GM13976 (cell line): ENCODE measurements around the gene SOX6.

Experiments used
- DNase-seq: peaks from one replicate; pipeline ENCODE4 v3.0.0; 2012; ENCODE audit warnings: low spot score
- in situ Hi-C: fragments of 300-500 bp; cut with MboI; formaldehyde crosslinking; loops from one replicate; pipeline ENCODE4 v1.12.0; 2022; ENCODE audit warnings: low sequenced_read_pairs, mixed read lengths, inconsistent platforms; ENCODE audit not compliant: unreplicated experiment
- TF ChIP-seq, protein P1 (sequence below): IDR thresholded peaks from 2 replicates; pipeline ENCODE4 v1.5.1; 2012; ENCODE audit warnings: borderline replicate concordance, mild to moderate bottlenecking; ENCODE audit not compliant: insufficient read depth; ENCODE audit errors: extremely low read depth, missing control alignments, control extremely low read depth

SOX6 gene

DNA sequence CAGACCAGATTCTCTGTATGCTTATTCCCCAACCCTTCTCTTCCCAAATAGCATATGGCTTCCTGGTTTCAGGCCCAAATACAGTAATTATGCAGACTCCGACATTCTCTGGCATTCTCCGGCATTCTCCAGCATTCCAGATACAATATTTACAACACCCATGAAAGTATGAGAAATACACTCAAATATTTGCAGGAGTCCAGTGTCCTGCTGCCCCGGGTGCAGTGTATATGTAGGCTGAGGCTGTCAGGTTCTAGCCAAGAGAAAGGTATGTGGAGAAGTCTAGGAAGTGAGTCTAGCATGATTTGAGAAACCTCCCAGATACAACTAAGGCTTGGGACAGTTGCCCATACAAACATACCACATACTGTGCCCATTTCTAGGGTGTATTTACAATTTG, 160.7 kb downstream of the SOX6 start:
- in situ Hi-C loops, result no loop called here
- no peak for DNase-seq
- TF ChIP-seq, protein P1, sequence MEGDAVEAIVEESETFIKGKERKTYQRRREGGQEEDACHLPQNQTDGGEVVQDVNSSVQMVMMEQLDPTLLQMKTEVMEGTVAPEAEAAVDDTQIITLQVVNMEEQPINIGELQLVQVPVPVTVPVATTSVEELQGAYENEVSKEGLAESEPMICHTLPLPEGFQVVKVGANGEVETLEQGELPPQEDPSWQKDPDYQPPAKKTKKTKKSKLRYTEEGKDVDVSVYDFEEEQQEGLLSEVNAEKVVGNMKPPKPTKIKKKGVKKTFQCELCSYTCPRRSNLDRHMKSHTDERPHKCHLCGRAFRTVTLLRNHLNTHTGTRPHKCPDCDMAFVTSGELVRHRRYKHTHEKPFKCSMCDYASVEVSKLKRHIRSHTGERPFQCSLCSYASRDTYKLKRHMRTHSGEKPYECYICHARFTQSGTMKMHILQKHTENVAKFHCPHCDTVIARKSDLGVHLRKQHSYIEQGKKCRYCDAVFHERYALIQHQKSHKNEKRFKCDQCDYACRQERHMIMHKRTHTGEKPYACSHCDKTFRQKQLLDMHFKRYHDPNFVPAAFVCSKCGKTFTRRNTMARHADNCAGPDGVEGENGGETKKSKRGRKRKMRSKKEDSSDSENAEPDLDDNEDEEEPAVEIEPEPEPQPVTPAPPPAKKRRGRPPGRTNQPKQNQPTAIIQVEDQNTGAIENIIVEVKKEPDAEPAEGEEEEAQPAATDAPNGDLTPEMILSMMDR, result no peak

DNA sequence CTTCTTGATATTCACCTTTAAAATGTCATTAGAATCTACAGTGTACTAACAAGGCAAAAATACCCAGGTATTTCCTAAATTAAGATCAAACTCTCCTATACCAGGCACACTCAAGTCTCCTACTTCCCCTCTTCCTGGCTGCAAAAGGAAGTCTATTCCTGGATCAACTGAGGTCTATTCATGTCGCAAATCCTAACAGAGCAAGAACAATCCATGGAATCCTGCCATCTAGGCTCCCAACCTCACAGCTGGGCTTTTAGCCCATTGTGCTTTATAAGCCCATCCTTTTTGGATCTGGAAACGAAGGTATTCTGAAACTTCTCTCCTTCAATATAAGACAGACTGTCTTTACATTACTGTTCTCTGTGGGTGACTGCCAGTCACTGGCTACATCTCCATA, 161.8 kb downstream of the SOX6 start:
- TF ChIP-seq, protein P1, result no peak
- in situ Hi-C loops, result no loop called here
- no peak for DNase-seq

DNA sequence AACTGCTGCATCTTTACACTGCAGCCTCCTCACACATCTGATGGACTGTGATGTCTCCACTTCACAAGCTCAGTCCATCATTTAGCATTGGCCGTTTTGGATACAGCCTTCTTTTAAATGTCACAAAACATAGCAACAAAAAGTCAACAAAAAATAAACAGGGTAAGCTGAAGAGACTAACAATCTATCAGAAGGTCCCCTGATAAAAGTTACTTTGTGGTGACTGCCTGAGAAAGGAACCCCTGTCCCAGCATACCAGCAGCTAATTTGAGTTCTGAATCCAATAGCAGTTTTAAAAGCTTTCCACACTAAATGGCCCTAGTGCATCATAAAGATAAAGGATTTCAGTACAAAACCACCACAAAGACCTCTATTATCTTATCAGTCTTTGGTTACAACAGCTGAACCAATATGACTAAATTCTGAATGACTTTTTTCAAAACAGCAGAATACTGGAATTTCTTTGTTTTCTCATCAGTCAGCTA, 162.4 kb downstream of the SOX6 start:
- TF ChIP-seq, protein P1, result no peak
- in situ Hi-C loops, result no loop called here
- no peak for DNase-seq

DNA sequence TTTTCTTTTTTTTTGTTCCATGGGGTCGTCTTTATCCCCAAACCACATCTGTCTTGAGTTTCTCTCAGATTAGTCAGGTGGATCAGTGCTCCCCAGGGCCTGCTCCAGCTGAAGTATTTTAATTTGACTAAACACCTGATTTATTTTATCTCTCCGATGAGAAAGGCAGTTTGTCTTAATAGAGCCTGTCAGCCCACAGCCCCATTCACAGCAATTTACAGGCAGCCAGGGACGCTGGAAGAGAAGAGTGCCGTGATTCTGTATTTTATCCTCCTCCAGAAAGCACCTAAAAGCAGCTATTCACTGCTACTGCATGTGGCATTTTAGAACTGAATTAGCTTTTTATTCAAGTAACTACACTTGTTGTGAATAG, 164.5 kb downstream of the SOX6 start:
- in situ Hi-C loops, result no loop called here
- TF ChIP-seq, protein P1, result no peak
- no peak for DNase-seq

DNA sequence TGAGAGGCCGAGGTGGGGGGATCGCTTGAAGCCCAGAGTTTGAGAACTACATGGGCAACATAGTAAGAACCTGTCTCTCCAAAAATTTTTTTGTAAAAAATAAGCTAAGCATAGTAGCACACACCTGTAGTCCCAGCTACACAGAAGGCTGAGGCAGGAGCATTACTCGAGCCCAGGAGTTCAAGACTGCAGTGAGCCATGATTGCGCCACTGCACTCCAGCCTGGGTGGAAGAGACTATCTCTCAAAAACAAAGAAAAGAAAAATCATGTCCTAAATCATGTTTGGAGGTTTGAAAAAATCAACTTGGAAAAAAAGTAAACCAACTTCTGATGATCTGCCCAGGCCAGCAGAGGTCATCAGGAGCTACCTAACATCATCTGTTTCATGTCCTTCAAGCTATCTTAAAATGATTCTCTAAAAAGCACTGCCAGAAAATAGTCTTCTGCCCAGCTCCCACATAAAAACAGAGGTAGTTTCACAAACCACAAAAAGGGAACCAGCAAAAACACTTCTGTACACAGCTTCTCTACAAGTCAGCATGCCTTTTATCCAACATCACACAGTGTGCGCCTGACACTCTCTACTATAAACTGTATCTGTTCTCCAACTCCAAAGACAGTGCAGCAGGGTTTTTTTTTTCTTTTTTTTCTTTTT, 165.0 kb downstream of the SOX6 start:
- DNase-seq, result no peak
- in situ Hi-C loops, result no loop called here
- TF ChIP-seq, protein P1, result no peak

DNA sequence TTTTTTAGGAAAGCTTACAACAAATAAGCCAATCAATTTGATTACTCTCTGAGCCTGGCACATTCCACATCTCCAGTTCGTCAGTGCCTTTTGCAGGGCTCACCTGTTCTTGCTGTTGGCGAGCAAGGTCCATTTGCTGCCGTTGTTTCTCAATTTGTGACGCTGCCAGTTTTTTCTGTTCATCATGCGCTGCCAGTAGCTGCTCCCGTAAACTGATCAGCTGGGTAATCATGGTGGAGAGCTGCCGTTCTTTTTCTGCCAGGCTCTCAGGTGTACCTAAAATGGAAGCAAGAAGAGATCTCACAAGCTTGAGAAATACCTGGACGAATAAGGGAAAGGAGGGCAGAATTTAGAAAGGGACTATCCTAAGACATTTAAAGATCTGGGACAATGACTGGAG, 169.7 kb downstream of the SOX6 start:
- in situ Hi-C loops, result no loop called here
- no peak for DNase-seq
- TF ChIP-seq, protein P1, result no peak
